Stomach (tissue), 19 donors: ENCODE measurements around the gene GATB. TPM values are rescaled to one million over a fixed set of nuclear protein-coding genes. Genes with fewer than 3 reads are reported as not detected.
A peak's percentile ranks its signal among the peaks of the same experiment; 100 is the strongest.

ENCODE experiments used
- DNase-seq, 2 donors: peaks; one replicate each; pipeline versions ENCODE4 v3.0.0 to v3.0.0-alpha.2; 2013 to 2019
- H3K27ac ChIP-seq, 5 donors: fragments of 200-600 bp in 4 of 5; sonication (generic) in 4 of 5; one replicate each; pipeline ENCODE4 v1.5.1; 2013 to 2019; ENCODE audit warnings: mild to moderate bottlenecking in 1 of 5, moderate library complexity in 1 of 5
- H3K27me3 ChIP-seq, 3 donors: fragments of 200-600 bp; sonication (generic); one replicate each; pipeline ENCODE4 v1.5.1; 2017 to 2019; ENCODE audit warnings: mixed run types in 1 of 3
- H3K36me3 ChIP-seq, 4 donors: fragments of 200-600 bp; sonication (generic); 1 replicate in 3 of 4; 2 replicates in 1 of 4; pipeline ENCODE4 v1.5.1; 2016 to 2019
- H3K4me1 ChIP-seq, 4 donors: fragments of 200-600 bp; sonication (generic); one replicate each; pipeline ENCODE4 v1.5.1; 2016 to 2019
- H3K4me3 ChIP-seq, 4 donors: fragments of 200-600 bp; sonication (generic) in 3 of 4; one replicate each; pipeline ENCODE4 v1.5.1; 2016 to 2019; ENCODE audit warnings: mild to moderate bottlenecking in 1 of 4
- H3K9me3 ChIP-seq, 4 donors: fragments of 200-600 bp; sonication (generic); one replicate each; pipeline ENCODE4 v1.5.1; 2016 to 2019
- EP300 ChIP-seq: sonication (generic); formaldehyde crosslinking; IDR thresholded peaks from one replicate; pipeline ENCODE4 v1.6.1; 2017; ENCODE audit warnings: antibody characterized with exemption
- POLR2A ChIP-seq, 4 donors: fragments of 450-650 bp; IDR thresholded peaks; one replicate each; pipeline ENCODE4 v1.6.1; 2016; ENCODE audit warnings: antibody characterized with exemption in 4 of 4, control low read depth in 2 of 4, mild to moderate bottlenecking in 1 of 4, moderate library complexity in 1 of 4
- POLR2AphosphoS5 ChIP-seq, 3 donors: sonication (generic); formaldehyde crosslinking; IDR thresholded peaks; one replicate each; pipeline ENCODE4 v1.6.1; 2016; ENCODE audit warnings: antibody characterized with exemption in 3 of 3
- WGBS, 5 donors: extraction: QIAGEN DNeasy Blood & Tissue Kit in 3 of 5; methylation state at CpG; one replicate each; pipeline versions ENCODE4 v1.1.5 to v1.1.7; 2013 to 2018; 5-methylcytosine and 5-hydroxymethylcytosine counted together
- intact Hi-C: fragments of 100-400 bp; cut with DNase I; formaldehyde crosslinking; loops from one replicate; pipeline ENCODE4 v1.15.1; 2023; ENCODE audit warnings: low total_unique reads
- long read RNA-seq, 10 donors: transcript quantifications; one replicate each; lab custom pipeline, GENCODE V29; 2026
- polyA plus RNA-seq, 3 donors: library from polyadenylated mRNA; stranded (reverse); fragments of 200-250 nt; gene quantifications; one replicate each; pipeline ENCODE4 v1.2.3, GENCODE V29; 2013
- total RNA-seq, 5 donors: library from RNA; depleted of rRNA; stranded (reverse); fragments of >200 nt; gene quantifications; one replicate each; pipeline versions ENCODE4 v1.1.0 to v1.2.3, GENCODE V29; 2014 to 2016
- TF ChIP-seq, protein P1 (sequence below), 7 experiments: fragments of 450-650 bp in 4 of 7; fragments of 200-600 bp in 3 of 7; sonication (generic) in 3 of 7; IDR thresholded peaks; one replicate each; pipeline ENCODE4 v1.5.1; 2016 to 2019; ENCODE audit warnings: antibody characterized with exemption in 7 of 7, control low read depth in 2 of 7, mild to moderate bottlenecking in 1 of 7
- donor health status: healthy with polysubstance abuse.
- donor health status: Bipolar disorder and iron deficiency.
- donor health status: healthy.

The GATB gene, protein sequence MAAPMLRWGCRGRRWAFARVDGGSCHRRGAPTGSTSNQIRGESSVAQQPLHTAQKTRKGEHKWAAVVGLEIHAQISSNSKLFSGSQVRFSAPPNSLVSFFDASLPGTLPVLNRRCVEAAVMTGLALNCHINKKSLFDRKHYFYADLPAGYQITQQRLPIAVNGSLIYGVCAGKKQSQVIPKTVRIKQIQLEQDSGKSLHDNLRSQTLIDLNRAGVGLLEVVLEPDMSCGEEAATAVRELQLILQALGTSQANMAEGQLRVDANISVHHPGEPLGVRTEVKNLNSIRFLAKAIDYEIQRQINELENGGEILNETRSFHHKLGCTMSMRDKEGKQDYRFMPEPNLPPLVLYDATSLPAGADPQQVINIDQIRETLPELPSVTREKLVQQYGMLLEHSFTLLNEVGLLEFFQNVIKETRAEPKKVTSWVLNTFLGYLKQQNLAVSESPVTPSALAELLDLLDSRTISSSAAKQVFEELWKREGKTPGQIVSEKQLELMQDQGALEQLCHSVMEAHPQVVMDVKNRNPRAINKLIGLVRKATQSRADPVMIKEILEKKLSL
- 10 to 100 TPM in 4 of 5 donors, 1 to 10 TPM in 1; 1.8 to 32.2 (median 24.1) TPM for total RNA-seq
- 10 to 100 TPM; 10.8 to 20.7 (median 16.8) TPM for polyA plus RNA-seq
- long read RNA-seq, donor 1, partial matches to known transcripts: 0 of 2 reads
- long read RNA-seq, donor 1, other reads (novel, unspliced or antisense): 0 of 2 reads
- long read RNA-seq, donor 2, partial matches to known transcripts: 0 of 1 reads
- long read RNA-seq, donor 2, other reads (novel, unspliced or antisense): 0 of 1 reads
- long read RNA-seq, donor 3, partial matches to known transcripts: 0 of 4 reads
- long read RNA-seq, donor 3, other reads (novel, unspliced or antisense): 0 of 4 reads
- long read RNA-seq, donor 4: 0 reads
- long read RNA-seq, donor 5, partial matches to known transcripts: 0 of 4 reads
- long read RNA-seq, donor 5, other reads (novel, unspliced or antisense): 0 of 4 reads
- long read RNA-seq, donor 6, transcript GATB-201 (13 exons, 2,385 nt): major isoform, 5 of 5 reads
- long read RNA-seq, donor 6, partial matches to known transcripts: 0 of 5 reads
- long read RNA-seq, donor 6, other reads (novel, unspliced or antisense): 0 of 5 reads
- long read RNA-seq, donor 7, partial matches to known transcripts: 0 of 1 reads
- long read RNA-seq, donor 7, other reads (novel, unspliced or antisense): 0 of 1 reads
- long read RNA-seq, donor 8, partial matches to known transcripts: 0 of 2 reads
- long read RNA-seq, donor 8, other reads (novel, unspliced or antisense): 0 of 2 reads
- long read RNA-seq, donor 9: 0 reads
- long read RNA-seq, donor 10: 0 reads

DNA sequence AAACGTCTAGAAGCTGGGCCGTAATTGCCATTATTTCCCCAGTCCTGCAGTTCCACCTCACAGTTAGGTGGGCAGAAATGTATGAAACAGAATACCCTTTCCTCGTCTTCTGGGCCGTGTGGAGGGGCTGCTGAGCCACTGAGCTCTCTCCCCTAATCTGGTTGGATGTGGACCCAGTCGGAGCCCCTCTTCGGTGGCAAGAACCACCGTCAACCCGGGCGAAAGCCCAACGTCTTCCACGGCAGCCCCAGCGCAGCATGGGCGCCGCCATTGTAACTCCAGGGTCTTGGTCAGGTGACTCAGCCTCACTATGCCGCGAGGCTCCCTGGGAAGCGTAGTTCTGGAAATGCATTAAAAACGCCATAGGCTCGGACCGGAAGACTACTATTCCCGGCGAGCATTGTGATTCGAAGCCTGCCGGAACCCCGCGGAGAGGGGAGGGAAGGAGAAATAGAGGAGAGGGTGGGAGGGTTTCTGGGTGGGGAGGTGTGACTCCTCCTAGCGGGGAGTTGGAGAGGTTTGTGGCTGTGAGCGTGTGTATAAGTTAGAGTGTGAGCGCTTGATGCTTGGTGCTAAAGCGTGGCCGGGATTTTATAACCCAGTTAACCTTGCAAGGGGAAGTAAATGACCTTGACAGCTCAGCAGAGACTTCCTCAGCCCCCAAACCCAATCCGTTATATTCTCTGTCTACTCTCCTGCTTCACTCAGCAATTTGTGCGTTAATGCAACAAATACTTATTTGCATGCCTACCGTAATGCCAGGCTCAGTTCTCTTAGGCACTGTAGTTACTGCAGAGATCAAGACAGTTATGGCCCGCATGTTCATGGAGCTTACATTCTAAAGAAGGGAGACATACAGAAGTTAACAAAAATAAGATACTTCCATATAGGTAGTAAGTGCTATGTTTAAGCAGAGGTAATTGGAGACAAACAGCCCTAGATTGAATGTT lies at the start of gene GATB:
GATB (minus strand) TSS at position 296 of the 950 bp plus-strand sequence; CDS start at position 271, 25 bp downstream.
- intact Hi-C loops: no loop called here
- TF ChIP-seq, protein P1, sequence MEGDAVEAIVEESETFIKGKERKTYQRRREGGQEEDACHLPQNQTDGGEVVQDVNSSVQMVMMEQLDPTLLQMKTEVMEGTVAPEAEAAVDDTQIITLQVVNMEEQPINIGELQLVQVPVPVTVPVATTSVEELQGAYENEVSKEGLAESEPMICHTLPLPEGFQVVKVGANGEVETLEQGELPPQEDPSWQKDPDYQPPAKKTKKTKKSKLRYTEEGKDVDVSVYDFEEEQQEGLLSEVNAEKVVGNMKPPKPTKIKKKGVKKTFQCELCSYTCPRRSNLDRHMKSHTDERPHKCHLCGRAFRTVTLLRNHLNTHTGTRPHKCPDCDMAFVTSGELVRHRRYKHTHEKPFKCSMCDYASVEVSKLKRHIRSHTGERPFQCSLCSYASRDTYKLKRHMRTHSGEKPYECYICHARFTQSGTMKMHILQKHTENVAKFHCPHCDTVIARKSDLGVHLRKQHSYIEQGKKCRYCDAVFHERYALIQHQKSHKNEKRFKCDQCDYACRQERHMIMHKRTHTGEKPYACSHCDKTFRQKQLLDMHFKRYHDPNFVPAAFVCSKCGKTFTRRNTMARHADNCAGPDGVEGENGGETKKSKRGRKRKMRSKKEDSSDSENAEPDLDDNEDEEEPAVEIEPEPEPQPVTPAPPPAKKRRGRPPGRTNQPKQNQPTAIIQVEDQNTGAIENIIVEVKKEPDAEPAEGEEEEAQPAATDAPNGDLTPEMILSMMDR (IDR thresholded peaks at IDR 0.05): peak in 4 of 7 experiments; percentile 38 to 51 (median 43)
- TF ChIP-seq EP300: no peak
- peak; percentile 83 to 93 (median 91) for TF ChIP-seq POLR2AphosphoS5 (IDR thresholded peaks at IDR 0.05)
- peak in 1 of 4 donors; percentile 21 for TF ChIP-seq POLR2A (IDR thresholded peaks at IDR 0.05)
- H3K4me1 ChIP-seq: peaks cover 7 to 13% (median 10%) of the 10 kb centered on the region in 4 donors
- WGBS, 5 donors: 4 to 6% (median 5%) methylated on average over 35 of the region's 35 CpGs
- H3K27me3 ChIP-seq: no peaks in the 10 kb centered on the region
- peak; percentile 93 to 99 for DNase-seq
- H3K4me3 ChIP-seq: peak within 1 kb of the TSS; percentile 68 to 89 (median 86)
- H3K36me3 ChIP-seq: peaks cover 0 to 26% (median 15%) of the 10 kb centered on the region in 4 donors
- H3K27ac ChIP-seq: peak within 1 kb of the TSS; percentile 32 to 80 (median 71)
- H3K9me3 ChIP-seq: no peaks in the 10 kb centered on the region

DNA sequence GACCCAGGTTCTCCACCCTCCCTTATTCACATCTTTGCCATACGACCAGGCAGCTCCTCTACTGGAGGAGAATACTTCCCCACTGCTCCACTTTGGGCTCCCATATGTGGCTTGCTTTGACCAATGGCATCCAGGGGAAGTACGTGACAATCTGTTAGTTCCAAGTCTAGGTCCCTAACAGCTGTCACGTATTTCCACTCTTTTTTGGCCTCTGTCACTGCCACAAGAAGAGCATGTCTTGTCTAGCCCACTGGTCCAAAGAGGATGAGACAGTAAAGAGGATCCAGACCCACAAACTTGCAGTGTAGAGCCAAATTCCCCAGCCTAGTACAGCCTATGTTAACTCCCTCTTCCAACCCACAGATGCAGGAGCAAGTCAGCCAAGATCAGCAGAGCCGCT lies 49.7 kb upstream of the GATB start:
- H3K4me1 ChIP-seq: no peaks in the 10 kb centered on the region
- WGBS, 5 donors: 78 to 89% (median 87%) methylated on average over 4 of the region's 4 CpGs
- no peak overlapping the region for H3K27ac ChIP-seq
- H3K27me3 ChIP-seq: no peaks in the 10 kb centered on the region
- no peak overlapping the region for H3K4me3 ChIP-seq
- no peaks in the 10 kb centered on the region for H3K9me3 ChIP-seq
- no peaks in the 10 kb centered on the region for H3K36me3 ChIP-seq
- DNase-seq: no peak
- TF ChIP-seq POLR2A (IDR thresholded peaks at IDR 0.05): no peak
- TF ChIP-seq, protein P1 (IDR thresholded peaks at IDR 0.05): no peak
- no peak for TF ChIP-seq POLR2AphosphoS5 (IDR thresholded peaks at IDR 0.05)
- TF ChIP-seq EP300: no peak
- intact Hi-C loops: no loop called here

DNA sequence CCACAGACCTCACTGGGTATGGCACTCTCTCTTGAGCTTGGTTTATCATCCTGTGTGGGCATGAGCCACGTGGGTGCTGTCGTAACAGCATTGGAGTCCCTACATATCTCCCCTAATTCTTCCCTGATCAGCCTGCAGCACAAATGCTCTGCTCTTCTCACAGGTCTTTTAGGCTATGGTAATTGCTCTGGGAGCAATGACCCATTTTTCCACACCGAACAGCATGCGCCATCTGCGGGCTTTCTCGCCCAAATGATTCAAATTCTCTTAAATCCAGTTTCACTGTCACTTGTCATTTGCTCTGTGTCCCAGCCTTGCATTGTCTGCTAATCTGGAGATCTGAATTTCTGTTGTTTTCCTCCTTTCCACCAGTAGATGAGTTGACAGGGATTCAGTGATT lies 48.9 kb upstream of the GATB start:
- no peak overlapping the region for H3K4me3 ChIP-seq
- H3K36me3 ChIP-seq: no peaks in the 10 kb centered on the region
- H3K27me3 ChIP-seq: no peaks in the 10 kb centered on the region
- H3K27ac ChIP-seq: no peak overlapping the region
- H3K9me3 ChIP-seq: no peaks in the 10 kb centered on the region
- H3K4me1 ChIP-seq: no peaks in the 10 kb centered on the region
- TF ChIP-seq POLR2A (IDR thresholded peaks at IDR 0.05): no peak
- no peak for TF ChIP-seq EP300
- TF ChIP-seq, protein P1 (IDR thresholded peaks at IDR 0.05): no peak
- no peak for TF ChIP-seq POLR2AphosphoS5 (IDR thresholded peaks at IDR 0.05)
- WGBS, 5 donors: 91 to 96% (median 94%) methylated on average over 6 of the region's 6 CpGs
- no peak for DNase-seq
- intact Hi-C loops: no loop called here
